RWPE1 (cell line): Measurements from ENCODE around the gene BLOC1S2.

Experiments used
- CTCF ChIA-PET: fragments of 350-600 bp; sonication (Branson Sonifier 250); formaldehyde crosslinking; extraction: SDS; loops from one replicate; lab custom pipeline; 2021; lab: Yijun Ruan, JAX
- POLR2A ChIA-PET: fragments of 400-600 bp; formaldehyde crosslinking; extraction: SDS; loops from one replicate; lab custom pipeline; 2020; ENCODE audit warnings: antibody characterized with exemption; ENCODE audit not compliant: low non-redundant PET; lab: Yijun Ruan, JAX
- DNase-seq: peaks from one replicate; pipeline ENCODE4 v3.0.0; 2012; ENCODE audit warnings: low spot score
- H3K27ac ChIP-seq: fragments of 450-650 bp; 2 replicates; pipeline ENCODE4 v1.5.1; 2017
- CTCF ChIP-seq: fragments of 450-650 bp; conservative IDR thresholded peaks from 2 replicates; pipeline ENCODE4 v1.5.1; 2017; ENCODE audit warnings: low read depth, mild to moderate bottlenecking

The BLOC1S2 gene

GRCh38 chr10:100327718-100328009, 41.2 kb upstream of the BLOC1S2 start:
- DNase-seq = no peak
- CTCF ChIA-PET = interaction anchor here (0.6 to 1.3 kb wide), 2 partner anchors 24 to 457 kb away, joined by 3 to 4 read pairs; no protein-coding TSS in a partner anchor
- TF ChIP-seq CTCF = no peak
- H3K27ac ChIP-seq = no peak overlapping the region
- POLR2A ChIA-PET = no interaction called here

DNA sequence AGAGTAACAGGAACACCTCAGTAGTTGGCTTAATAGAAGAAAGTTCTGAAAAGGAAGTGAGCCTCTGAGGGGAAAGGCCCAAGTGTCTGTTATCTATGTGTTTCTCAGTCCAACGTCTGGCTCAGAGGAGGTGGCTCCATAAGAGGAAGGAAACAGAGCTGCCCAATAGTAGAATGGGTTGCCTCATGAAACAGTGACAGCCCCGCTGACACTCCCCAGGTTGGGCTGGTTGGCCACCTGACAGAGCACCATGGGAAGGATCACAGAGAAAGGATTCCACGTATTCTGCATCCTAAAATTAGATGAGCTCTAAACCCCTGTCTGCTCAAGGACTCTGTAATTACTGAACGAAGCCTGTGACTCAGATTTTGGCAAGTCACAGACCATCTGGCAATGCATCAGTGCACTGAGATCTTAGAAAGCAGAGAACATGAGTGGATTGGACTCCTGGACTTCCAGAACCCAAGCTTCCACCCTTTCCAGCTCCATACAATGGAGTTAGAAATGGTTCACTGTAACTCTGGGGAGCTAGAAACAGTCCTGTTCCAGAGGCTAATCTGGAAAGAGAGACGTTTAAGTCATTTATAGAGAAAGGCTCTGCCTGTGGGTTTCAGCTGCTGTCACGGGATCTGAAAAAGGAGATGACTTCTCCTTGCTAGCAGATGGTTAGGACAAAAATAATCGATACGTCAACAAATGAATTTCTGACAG, 40.7 kb upstream of the BLOC1S2 start:
- CTCF ChIA-PET = interaction anchor here (0.6 to 1.3 kb wide), 2 partner anchors 24 to 457 kb away, joined by 3 to 4 read pairs; no protein-coding TSS in a partner anchor
- no peak for DNase-seq
- no peak for TF ChIP-seq CTCF
- POLR2A ChIA-PET = no interaction called here
- no peak overlapping the region for H3K27ac ChIP-seq

GRCh38 chr10:100325158-100325557, 38.7 kb upstream of the BLOC1S2 start:
- H3K27ac ChIP-seq = no peak overlapping the region
- no peak for TF ChIP-seq CTCF
- DNase-seq = no peak
- ChIA-PET POLR2A (no interaction called here), CTCF (interaction anchor here (1.1 kb wide), 1 partner anchor 157 kb away, joined by 3 read pairs; no protein-coding TSS in a partner anchor)

DNA sequence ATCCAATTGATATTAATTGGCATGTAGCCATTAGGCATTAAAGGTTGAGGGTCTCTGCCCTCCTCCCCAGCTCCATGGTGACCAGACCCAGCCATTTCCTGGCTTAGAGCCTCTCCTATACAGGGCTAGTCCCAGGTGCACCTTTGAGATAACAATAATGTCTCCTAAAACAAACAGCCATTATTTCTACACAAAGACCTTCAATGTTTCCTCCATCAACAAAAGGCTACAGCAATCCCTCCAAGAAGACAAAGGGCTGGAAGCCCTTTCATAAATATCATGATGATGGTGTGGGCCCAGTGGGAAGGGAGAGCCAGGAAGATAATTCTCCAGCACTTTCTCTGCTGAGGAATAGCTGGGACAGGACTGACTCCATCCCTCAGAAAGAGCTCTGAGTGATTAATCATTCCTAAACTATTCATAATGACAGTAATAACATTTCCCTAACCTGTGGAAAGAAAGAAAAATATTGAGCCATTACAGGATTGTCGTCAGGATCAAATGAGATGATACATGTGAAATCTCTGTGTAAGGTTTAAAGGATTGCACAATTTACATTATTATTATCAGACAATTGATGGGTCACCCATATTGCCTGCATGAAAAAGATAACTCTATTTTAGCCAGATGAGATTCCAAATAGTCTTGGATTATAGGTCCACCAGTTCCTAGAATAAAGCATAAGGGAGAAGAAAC, 33.4 kb upstream of the BLOC1S2 start:
- H3K27ac ChIP-seq = no peak overlapping the region
- TF ChIP-seq CTCF = no peak
- DNase-seq = no peak
- CTCF ChIA-PET = interaction anchor here (0.6 kb wide), 3 partner anchors 41 to 473 kb away, joined by 3 to 8 read pairs (median 6); no protein-coding TSS in a partner anchor
- POLR2A ChIA-PET = no interaction called here

GRCh38 chr10:100318207-100318606, 31.7 kb upstream of the BLOC1S2 start:
- POLR2A ChIA-PET = no interaction called here
- TF ChIP-seq CTCF = no peak
- CTCF ChIA-PET = no interaction called here
- H3K27ac ChIP-seq = no peak overlapping the region
- DNase-seq = no peak

GRCh38 chr10:100315615-100316014, 29.1 kb upstream of the BLOC1S2 start:
- H3K27ac ChIP-seq = no peak overlapping the region
- ChIA-PET POLR2A (no interaction called here), CTCF (interaction anchor here (0.6 kb wide), 1 partner anchor 830 kb away, joined by 3 read pairs; no protein-coding TSS in a partner anchor)
- DNase-seq = no peak
- TF ChIP-seq CTCF = no peak
